Type B pancreatic cell (in vitro differentiated cells): Measurements from ENCODE around the gene GABPB2. TPM values are rescaled to one million over a fixed set of nuclear protein-coding genes. Genes with fewer than 3 reads are reported as not detected.

Experiments used
- DNase-seq: peaks from one replicate; pipeline ENCODE4 v3.0.0; 2021; ENCODE audit warnings: mixed read lengths; ENCODE audit not compliant: unreplicated experiment; ENCODE audit errors: extremely low spot score
- H3K27ac Mint-ChIP-seq: 2 replicates; pipeline ENCODE4 v1.8.0; 2021; ENCODE audit warnings: mild to moderate bottlenecking, mixed read lengths
- H3K27me3 Mint-ChIP-seq: 2 replicates; pipeline ENCODE4 v1.8.0; 2021; ENCODE audit warnings: mixed read lengths
- H3K36me3 Mint-ChIP-seq: 2 replicates; pipeline ENCODE4 v1.8.0; 2021; ENCODE audit warnings: mixed read lengths
- H3K4me1 Mint-ChIP-seq: one replicate; pipeline ENCODE4 v1.8.0; 2021; ENCODE audit warnings: mixed read lengths; ENCODE audit not compliant: unreplicated experiment
- H3K4me3 Mint-ChIP-seq: 2 replicates; pipeline ENCODE4 v1.8.0; 2021; ENCODE audit warnings: mild to moderate bottlenecking, mixed read lengths
- H3K9me3 Mint-ChIP-seq: 2 replicates; pipeline ENCODE4 v1.8.0; 2021; ENCODE audit warnings: mixed read lengths
- CTCF ChIP-seq: fragments of 200-600 bp; sonication (generic); conservative IDR thresholded peaks from 2 replicates; pipeline ENCODE4 v1.5.0; 2021; ENCODE audit warnings: antibody characterized with exemption, mild to moderate bottlenecking
- total RNA-seq: library from RNA; stranded (reverse); gene quantifications from 2 replicates; pipeline ENCODE4 v1.2.1, GENCODE V29; 2021; ENCODE audit warnings: low replicate concordance

GABPB2 gene
- total RNA-seq, 1 donor from 2014 or later: 13.6 TPM

- Mint-ChIP-seq H3K27ac (peak overlapping the region; percentile 82), H3K36me3 (peaks cover 4% of the 10 kb centered on the region), H3K4me1 (peaks cover 38% of the 10 kb centered on the region)
Observed at GRCh38 chr1:151147132-151147503, 76.6 kb downstream of the GABPB2 start.

GRCh38 chr1:151147665-151148064, 77.1 kb downstream of the GABPB2 start:
- Mint-ChIP-seq H3K4me3 (peak overlapping the region; percentile 93), H3K36me3 (peaks cover 4% of the 10 kb centered on the region), H3K4me1 (peaks cover 38% of the 10 kb centered on the region), H3K9me3 (no peaks in the 10 kb centered on the region), H3K27ac (no peak overlapping the region), H3K27me3 (peaks cover 12% of the 10 kb centered on the region)
- no peak for TF ChIP-seq CTCF
- DNase-seq: no peak

More at GRCh38 chr1:151147132-151147503, 76.6 kb downstream of the GABPB2 start:
- Mint-ChIP-seq H3K27me3 (peaks cover 12% of the 10 kb centered on the region), H3K4me3 (peak overlapping the region; percentile 93), H3K9me3 (no peaks in the 10 kb centered on the region)
- no peak for TF ChIP-seq CTCF
- DNase-seq: no peak

GRCh38 chr1:151156515-151156819, 85.9 kb downstream of the GABPB2 start, which contains the start of gene TNFAIP8L2:
TSS of gene TNFAIP8L2 (plus strand) at chr1:151156649. CDS start at chr1:151158698, 2,049 bp downstream.
- Mint-ChIP-seq H3K27ac (peak within 1 kb of the TSS; percentile 67), H3K4me1 (no peaks in the 10 kb centered on the region)
- no peak for DNase-seq

GRCh38 chr1:151157067-151157531, 86.5 kb downstream of the GABPB2 start:
- TF ChIP-seq CTCF: no peak
- Mint-ChIP-seq H3K27ac (no peak overlapping the region), H3K36me3 (peaks cover 14% of the 10 kb centered on the region), H3K4me1 (no peaks in the 10 kb centered on the region), H3K9me3 (no peaks in the 10 kb centered on the region), H3K27me3 (no peaks in the 10 kb centered on the region), H3K4me3 (no peak overlapping the region)
- no peak for DNase-seq

More at GRCh38 chr1:151156515-151156819, 85.9 kb downstream of the GABPB2 start, which contains the start of gene TNFAIP8L2:
- H3K4me3 Mint-ChIP-seq: no peak within 1 kb of the TSS
- H3K36me3 Mint-ChIP-seq: peaks cover 9% of the 10 kb centered on the region
- TF ChIP-seq CTCF: no peak
- no peaks in the 10 kb centered on the region for H3K27me3 Mint-ChIP-seq
- H3K9me3 Mint-ChIP-seq: no peaks in the 10 kb centered on the region

GRCh38 chr1:151158326-151158725, 87.8 kb downstream of the GABPB2 start:
- Mint-ChIP-seq H3K4me3 (no peak overlapping the region), H3K4me1 (no peaks in the 10 kb centered on the region), H3K27me3 (no peaks in the 10 kb centered on the region), H3K36me3 (peaks cover 14% of the 10 kb centered on the region), H3K27ac (no peak overlapping the region), H3K9me3 (no peaks in the 10 kb centered on the region)
- TF ChIP-seq CTCF: no peak
- no peak for DNase-seq
